Measurements from ENCODE around the gene GIPC2. TPM values are rescaled to one million over a fixed set of nuclear protein-coding genes. Genes with fewer than 3 reads are reported as not detected.

Gene GIPC2
- total RNA-seq, 1 donor from 2014 or later = 9.4 TPM

- no peak for DNase-seq (ENCODE audit: low spot score)
Measured at GRCh38 chr1:78143673-78144072, 97.9 kb downstream of the GIPC2 start.

- DNase-seq (ENCODE audit: low spot score) = peak; percentile 71
Measured at GRCh38 chr1:78145105-78145580, 99.4 kb downstream of the GIPC2 start.

- no peak for DNase-seq (ENCODE audit: low spot score)
Measured at GRCh38 chr1:78146205-78146771, 100.5 kb downstream of the GIPC2 start.

GRCh38 chr1:78147031-78147430 is 101.3 kb downstream of the GIPC2 start:
- DNase-seq (ENCODE audit: low spot score) = no peak

- DNase-seq (ENCODE audit: low spot score) = no peak
Measured at GRCh38 chr1:78153092-78153736, 107.4 kb downstream of the GIPC2 start.

GRCh38 chr1:78155121-78155520 is 109.4 kb downstream of the GIPC2 start:
- no peak for DNase-seq (ENCODE audit: low spot score)

- DNase-seq (ENCODE audit: low spot score) = peak; percentile 44
Measured at GRCh38 chr1:78156805-78157521, 111.2 kb downstream of the GIPC2 start.

- no peak for DNase-seq (ENCODE audit: low spot score)
Measured at GRCh38 chr1:78165816-78166215, 120.0 kb downstream of the GIPC2 start.

- no peak for DNase-seq (ENCODE audit: low spot score)
Measured at GRCh38 chr1:78168306-78168705, 122.5 kb downstream of the GIPC2 start.

- peak; percentile 94 for DNase-seq (ENCODE audit: low spot score)
Measured at GRCh38 chr1:78170859-78171258, 125.1 kb downstream of the GIPC2 start.

- DNase-seq (ENCODE audit: low spot score) = peak; percentile 78
Measured at GRCh38 chr1:78171736-78172590, 126.2 kb downstream of the GIPC2 start.

- peak; percentile 76 for DNase-seq (ENCODE audit: low spot score)
Measured at GRCh38 chr1:78176448-78176847, 130.7 kb downstream of the GIPC2 start.

- DNase-seq (ENCODE audit: low spot score) = no peak
Measured at GRCh38 chr1:78177708-78178270, 132.0 kb downstream of the GIPC2 start.

GRCh38 chr1:78178816-78179215 is 133.1 kb downstream of the GIPC2 start:
- no peak for DNase-seq (ENCODE audit: low spot score)

- no peak for DNase-seq (ENCODE audit: low spot score)
Measured at GRCh38 chr1:78184460-78185072, 138.8 kb downstream of the GIPC2 start.

Other genes starting within 250 kb of the GIPC2 start
- 76.1 TPM for gene NEXN, start 157.3 kb upstream of the GIPC2 start, total RNA-seq (ENCODE audit: insufficient read depth, low replicate concordance)
- 126 TPM for gene FUBP1, start 66.9 kb upstream of the GIPC2 start, total RNA-seq (ENCODE audit: insufficient read depth, low replicate concordance)
- 124 TPM for gene DNAJB4, start 41.0 kb upstream of the GIPC2 start, total RNA-seq (ENCODE audit: insufficient read depth, low replicate concordance)

All from umbilical cord (tissue), 2 donors.